HG03066 (cell line): ENCODE results near the gene GNG14.
"Not testable (repeated sequence)": the region's sequence is repeated elsewhere in the genome, so short reads cannot be mapped to it uniquely, and the experiment has no call there.

Experiments
- ATAC-seq: cut with Tn5 transposase; IDR thresholded peaks from one replicate; pipeline ENCODE4 v1.9.1; 2021; ENCODE audit warnings: low read depth; ENCODE audit not compliant: unreplicated experiment

Gene GNG14

DNA sequence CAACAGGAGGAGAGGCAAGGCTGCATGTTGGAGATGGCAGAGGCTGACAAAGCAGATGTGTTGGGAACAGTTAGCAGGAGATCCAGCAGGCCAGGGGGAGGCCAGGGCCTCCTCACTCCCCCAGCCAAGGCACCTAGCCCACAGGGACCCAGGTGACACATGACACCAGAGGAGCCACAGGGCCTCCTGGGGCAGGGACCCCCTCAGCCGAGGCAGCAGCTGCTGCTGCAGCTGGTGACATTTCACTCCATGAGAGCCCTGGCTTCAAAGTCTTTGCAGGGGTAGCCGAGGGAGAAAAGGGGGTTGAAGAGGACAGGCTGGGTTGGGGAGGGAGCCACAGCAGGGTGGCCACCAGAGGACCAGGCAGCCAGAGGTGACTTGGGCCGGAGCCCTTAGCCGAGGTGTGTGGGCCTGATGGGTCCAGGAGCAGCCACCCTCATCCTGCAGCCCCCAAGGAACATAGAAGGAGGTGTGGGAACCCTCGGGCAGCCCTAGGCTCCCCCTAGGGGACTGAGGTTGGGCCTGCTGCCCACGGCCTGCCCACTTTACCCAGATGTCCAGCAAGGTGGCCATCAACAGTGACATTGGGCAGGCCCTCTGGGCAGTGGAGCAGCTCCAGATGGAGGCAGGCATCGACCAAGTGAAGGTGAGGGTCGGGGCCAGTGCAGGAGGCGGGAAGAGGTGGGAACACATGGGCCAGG lies at the start of gene GNG14:
TSS of gene GNG14 (plus strand) at position 503 of the 701 bp plus-strand sequence. CDS start at position 554, 51 bp downstream.
- ATAC-seq, result no peak

DNA sequence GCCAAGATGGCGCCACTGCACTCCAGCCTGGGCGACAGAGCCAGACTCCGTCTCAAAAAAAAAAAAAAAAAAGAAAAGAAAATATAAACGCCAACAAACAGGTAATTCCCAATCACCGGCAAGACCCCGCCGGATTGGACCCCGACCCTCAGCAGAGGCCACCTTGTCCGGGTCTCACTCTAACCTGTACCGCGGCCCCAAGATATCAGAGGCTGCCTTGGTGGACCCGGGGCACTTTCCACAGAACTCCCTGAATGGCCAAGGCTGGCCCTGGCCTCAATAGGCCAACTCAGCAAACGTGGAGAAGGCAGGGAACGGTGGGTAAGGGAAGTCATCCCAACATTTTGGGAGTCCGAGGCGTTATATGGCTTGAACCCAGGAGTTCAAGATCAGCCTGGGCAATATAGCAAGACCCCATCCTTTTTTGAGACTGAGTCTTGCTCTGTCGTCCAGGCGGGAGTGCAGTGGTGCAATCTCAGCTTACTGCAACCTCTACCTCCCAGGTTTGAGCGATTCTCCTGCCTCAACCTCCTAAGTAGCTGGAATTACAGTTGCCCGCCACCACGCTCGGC lies 49.1 kb upstream of the GNG14 start:
- no peak for ATAC-seq

DNA sequence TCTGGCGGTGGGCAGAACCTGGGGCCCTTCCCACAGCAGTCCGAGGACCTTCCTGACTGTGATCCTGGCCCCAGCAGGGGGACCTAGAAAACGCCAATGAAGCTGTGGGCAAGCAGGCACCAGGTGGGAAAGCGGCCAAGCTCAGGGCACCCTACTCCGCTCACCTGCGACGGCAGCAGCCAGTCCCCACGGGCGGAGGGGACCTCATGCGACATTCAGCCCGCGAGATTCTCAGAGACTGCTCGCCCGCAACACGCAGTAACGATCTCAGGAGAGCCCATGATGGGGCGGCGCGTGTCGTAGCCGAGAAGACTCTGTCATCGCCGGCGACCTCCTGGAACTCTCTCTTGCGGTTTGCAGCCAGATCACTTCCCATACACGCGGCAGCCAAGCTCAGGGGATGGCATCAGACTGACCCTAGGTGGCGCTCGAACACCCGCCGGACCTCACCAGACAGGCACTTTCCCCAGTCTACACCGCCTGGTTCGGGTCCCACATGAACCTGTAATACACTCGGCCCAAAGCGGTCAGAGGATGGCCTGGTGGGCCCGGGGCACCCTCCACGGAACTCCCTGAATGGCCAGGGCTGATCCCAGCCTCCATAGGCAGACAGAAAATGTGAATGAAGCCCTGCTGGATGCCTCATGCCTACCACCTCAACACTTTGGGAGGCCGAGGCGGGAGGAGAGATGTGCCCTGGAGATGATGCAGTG lies 47.7 kb upstream of the GNG14 start:
- ATAC-seq, result no peak

DNA sequence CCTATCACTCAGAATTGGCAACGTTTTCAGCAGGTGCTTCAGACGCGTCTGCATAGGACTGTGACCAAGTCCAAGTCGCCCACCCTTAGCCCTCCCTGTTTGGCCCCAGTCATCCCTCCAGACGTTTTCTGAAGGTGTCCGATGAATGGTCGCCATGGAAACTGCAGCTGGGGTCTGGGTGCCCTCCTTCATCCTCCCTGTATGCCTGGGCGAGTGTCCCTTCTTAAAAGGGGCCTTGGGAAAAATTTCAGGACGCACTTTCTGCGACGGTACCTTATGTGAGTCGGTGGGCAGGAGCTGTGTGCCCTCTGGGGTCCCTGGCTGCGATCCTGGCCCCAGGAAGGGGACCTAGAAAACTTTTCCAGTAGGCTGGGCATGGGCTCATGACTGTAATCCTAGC lies 46.3 kb upstream of the GNG14 start:
- no peak for ATAC-seq

DNA sequence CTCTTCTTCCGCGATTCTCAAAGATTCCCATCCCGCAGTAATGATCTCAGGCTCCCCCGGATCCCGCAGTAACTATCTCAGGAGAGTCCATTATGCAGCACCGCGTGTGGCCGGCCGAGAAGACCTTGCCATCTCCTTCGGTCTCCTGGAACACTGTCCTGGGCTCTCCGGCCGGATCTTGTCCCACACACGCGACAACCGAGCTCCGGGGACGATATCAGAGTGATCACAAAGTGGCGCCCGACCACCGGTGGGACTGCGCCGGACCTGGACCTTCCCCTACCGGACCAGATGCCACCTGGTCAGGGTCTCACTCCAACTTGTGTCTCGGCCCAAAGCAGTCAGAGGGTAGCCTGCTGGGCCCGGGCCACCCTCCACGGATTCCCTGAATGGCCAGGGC lies 45.3 kb upstream of the GNG14 start:
- ATAC-seq, result no peak

DNA sequence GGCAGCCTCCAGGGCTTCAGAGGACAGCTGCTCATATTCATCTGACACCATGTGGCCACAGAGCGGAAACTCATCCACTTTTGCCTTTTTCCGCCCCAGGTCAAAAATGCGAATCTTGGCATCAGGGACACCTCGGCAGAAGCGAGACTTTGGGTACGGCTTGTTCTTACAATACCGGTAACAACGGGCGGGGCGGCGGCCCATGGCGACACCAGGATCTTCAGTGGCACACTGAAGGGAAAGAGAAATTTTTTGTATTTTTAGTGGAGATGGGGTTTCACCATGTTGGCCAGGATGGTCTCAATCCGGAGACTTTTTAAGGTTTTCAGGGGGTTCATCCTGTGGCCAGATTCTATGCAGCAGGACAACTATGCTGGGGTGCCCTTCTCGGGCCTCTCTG lies 44.1 kb upstream of the GNG14 start:
- not testable (repeated sequence) for ATAC-seq

DNA sequence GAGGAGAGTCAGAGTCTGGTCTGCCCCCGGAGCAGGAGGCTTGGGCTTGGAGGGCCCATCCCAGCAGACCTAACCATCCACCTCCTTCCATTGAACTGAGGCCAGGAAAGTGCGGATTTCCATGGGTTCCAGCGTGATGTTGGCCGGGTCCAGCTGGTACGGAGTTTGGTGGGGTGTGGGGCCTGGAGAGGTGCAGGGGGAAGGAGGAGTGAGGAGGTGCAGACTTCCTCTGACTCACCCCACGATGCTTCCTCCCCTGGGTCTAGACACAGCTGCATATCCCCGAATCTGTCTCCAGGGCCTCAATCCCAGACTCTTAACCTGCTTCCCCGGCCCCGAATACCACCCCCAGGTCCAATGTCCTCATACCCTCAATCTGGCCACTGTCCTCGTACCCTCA lies 41.2 kb upstream of the GNG14 start:
- ATAC-seq, result no peak

DNA sequence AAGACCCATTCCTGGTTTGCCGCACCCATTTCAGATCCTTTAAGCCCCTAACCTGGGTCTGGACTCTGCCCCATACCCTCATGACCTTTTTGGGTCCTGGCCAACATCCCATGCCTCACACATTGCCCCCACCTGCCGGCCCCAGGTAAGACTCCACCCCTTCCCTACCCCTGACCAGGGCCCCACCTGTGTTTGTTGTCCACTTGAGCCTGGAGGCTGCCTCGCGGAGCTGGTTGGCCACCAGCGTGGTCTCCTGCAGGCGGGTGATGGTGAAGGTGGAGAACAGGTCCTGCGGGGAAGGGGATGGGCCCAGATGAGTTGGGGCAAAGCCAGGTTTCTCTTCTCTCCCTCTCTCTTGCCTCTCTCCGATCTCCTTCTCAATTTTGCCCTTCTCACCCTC lies 40.8 kb upstream of the GNG14 start:
- ATAC-seq, result no peak

DNA sequence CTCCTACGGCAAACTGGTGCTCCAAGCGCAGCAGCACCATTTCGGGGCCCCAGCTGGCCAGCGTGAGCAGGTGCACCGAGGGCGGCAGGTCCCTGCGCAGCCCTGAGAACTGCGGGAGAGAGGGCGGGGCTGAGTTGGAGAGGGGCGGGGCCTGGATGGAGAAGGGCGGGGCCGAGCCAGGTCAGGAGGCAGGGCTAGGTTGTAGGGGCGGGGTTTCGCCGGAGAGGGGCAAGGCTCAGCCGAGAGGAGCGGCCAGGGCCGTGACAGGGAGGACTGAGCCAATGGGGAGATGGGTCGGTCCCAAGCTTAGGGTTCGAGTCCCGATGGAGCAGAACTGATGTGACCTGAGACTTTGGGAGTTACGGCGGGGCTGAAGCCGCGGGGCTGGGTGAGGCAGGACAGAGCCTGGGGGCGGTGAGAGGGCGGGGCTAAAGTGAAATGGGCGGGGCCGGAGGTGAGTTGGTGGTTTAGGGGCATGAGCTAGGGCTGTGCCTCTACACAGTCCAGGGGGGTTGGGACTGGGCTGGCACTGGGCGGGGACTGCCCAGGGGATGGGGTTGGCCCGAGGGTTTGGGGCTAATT lies 40.2 kb upstream of the GNG14 start:
- ATAC-seq, result no peak

DNA sequence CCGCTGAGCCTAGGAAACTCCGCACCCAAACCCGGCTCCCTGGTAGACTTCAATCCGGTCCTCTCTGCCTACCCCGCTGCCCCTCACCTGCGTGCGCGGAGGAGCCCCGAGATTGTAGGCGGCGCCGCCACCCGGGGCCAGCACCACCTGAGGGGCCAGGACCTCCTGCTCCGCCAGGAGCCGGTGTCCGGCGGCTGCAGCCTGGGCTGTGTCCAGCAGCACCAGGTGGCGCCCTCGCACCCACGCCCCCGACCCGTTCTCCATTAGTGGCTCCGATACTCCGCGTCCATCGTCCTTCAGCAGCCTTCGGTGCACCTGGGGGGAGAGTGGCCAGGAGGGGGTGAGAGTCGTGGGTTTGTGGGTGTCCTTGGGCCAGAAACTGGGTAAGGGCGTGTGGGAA lies 39.7 kb upstream of the GNG14 start:
- no peak for ATAC-seq

DNA sequence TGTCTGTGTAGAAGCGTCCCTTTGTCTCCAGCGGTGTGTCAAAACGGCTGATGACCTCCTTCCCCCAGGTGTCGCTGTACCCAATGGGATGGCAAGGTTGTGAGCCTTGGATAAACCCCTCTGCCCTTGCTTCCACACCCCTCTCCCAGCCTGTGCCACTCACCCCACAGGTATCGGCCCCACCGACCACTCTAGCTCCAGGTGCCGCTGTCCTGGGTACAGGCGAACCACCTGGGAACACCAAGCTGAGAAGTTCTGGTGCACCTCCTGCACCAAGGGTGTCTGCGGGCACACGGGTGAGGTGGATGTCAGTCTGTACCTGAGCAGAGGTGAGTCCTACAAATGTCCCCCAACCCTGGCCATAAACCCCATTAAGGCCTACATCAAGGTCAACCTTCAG lies 37.9 kb upstream of the GNG14 start:
- ATAC-seq, result no peak

DNA sequence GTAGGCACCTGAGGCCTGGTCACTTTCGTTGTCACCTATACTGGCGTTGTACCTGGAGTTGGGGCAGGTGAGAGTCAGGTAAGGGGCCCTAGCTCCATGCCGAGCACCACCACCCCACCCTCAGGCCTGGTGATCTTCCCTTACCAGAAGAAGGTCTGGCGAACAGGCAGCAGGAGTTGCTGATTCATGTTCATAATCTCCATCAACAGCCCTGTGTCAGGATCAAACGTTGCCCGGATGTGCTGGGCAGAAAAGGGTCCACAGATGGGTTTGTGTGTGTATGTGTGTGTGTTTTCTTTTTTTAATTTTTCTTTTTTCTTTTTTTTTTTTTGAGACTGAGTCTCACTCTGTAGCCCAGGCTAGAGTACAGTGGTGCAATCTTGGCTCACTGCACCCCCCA lies 35.6 kb upstream of the GNG14 start:
- ATAC-seq, result no peak

DNA sequence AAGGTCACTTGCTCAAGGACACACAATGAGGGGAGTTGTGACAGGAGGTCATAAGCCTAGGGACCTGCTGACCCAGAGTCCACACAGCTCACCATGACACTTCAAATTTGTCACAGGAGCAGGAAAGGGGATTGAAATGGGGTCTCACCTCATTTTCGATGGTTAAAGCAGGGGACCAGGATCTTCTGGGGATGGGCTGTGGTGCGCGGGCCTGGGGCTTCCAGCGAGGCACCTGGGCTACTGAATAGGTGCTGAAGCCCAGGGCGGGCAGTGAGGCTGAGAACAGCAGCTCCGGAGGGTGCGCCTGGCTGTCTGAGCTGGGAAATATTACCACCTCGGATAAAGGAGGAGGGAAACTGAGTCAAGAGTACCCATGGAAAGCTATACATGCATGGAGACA lies 32.3 kb upstream of the GNG14 start:
- no peak for ATAC-seq

DNA sequence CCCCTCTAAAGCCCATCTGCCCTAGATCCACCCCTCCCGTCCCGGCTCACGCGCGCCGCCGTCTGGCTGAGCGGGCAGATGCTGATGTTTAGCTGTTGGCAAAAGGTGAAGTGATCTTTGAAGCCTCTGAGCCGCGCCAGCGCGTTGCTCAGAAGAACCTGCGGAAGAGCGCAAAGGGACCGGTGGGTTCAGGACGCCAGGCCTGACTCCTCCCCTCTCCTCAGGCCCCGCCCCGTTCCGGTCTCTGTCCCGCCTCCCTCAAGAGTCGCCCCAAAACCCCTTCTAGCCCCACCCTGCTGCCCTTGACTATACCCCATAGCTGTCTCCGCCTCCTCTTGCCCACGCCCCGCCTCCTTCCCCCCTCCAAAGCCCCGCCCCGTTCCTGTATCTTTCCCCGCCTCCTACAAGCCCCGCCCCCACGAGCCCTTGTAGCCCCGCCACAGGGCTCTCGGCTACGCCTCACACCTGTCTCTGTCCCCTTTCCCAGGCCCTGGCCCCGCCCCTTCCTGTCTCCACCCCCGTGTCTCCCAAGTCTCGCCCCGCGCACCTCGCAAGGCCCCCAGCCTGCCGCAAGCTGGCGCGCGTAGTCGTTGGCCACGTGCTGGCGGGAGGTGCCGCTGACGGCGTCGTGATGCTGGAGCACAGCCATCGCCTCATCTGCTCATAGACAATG lies 30.8 kb upstream of the GNG14 start:
- no peak for ATAC-seq

DNA sequence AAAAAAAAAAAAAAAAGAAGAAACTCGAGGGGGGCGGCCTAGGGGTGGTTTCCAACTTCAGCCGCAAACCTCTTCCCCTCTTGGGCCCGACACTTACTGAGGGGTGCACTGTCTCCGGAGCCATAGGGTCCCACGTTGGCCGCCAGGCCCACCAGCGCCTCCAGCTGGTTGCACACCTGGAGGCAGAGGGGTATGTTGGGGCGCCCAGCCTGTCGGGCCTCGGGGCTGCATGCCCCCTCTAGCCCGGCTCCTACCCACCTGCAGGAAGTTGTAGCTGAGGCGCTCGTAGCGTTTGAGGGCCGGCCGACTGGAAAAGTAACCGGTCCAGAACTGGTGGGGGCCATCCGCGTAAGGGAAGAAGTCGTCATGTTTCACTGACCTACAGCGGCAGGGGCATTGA lies 29.8 kb upstream of the GNG14 start:
- no peak for ATAC-seq

DNA sequence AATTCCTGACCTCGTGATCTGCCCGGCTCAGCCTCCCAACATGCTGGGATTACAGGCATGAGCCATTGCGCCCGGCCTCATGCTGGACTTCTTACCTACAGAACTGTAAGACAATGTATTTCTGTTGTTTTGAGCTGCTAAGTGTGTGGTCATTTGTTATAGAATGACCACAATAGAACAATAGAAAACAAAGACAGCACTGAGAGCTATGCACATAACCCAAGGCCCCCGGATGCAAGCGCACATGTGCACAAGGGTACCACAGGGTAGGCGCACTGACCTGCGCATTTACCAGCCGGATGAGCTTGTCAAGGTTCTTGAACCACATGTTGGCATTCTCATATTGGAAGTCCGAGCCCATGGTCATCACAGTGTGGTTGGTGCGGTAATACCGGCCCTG lies 26.8 kb upstream of the GNG14 start:
- ATAC-seq, result no peak

DNA sequence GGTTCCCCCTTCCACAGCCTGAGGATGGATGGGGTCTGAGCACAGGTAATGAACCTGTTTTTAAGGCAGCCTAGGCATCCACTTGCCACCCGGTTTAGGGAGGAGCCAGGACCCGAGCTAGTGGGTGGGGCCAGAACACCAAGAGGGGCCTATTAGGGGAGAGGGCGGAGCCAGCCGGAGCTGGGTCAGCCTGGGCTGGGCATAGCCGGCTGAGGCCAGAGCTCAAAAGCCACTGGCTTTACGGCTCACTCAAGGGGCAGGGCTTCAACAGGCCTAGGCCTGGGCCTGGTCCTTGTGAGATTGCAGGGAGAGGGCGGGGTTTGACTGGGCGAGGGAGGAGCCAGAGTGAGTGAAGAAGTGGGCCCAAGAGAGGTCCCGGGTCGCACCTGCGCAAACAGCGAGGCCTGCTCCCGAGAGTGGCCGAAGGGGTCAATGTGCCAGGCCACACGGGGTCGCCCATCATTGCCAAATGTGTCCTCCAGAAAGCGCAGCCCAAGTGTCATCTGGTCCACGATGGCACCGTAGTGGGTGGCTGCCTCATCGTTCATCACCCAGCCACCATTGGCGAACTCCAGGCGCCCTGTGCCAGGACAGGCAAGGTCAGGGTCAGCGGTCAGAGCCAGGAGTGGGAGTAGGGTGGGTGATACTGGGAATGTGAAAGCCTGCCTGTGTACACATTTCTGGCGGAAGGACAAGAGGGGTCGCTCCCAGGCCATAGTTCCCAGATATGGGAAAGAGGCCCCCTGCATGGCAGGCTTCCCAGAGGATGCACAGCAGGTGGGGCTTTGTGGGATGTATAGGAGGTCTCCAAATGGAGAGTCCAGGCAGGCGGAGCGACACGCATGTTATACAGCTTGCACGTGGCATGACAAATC lies 23.2 kb upstream of the GNG14 start:
- ATAC-seq, result no peak

DNA sequence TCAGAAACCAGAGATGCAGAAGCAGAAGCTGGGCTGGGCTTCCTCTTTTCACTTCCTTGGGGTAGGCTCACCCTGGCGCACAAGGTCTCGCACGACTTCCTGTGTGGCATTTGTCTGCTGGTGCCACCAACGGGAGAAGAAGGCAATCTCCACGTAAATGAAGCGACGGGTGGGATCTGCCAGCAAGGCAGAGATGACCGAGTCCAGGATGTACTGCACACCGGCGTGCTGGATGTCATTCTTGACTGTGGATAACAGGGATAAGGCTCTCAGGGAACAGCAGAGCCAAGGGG lies 22.6 kb upstream of the GNG14 start:
- no peak for ATAC-seq

DNA sequence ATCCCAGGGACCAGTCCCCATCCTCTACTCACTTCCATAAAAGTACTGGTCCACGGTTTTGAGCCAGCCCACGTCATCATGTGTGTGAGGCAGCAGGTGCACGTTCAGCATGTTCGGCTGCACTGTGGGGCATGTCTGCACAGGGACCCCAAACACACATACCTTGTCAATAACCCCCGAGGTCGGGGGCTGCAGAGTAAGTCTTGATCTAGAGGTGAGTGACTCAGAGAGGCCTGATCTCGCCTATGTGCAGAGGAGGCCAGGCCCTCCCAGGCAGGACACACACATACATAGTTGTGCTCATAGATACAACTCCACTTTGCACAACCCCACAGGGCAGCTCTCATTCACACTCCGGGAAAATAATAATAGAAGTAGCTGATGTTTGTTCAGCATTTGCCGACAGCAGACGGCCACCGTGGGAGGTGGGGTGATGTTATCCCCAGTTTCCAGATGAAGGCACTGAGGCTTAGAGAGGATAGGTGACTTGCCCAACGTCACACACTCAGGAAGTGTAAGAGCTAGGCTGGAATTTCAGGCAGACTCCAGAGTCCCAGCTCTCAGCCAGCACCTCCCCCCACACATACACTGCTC lies 22.0 kb upstream of the GNG14 start:
- ATAC-seq, result no peak
